GM18867 (cell line): ENCODE results near the gene ZNF43.
"Not testable (repeated sequence)": the region's sequence is repeated elsewhere in the genome, so short reads cannot be mapped to it uniquely, and the experiment has no call there.

Source experiments
- ATAC-seq: cut with Tn5 transposase; IDR thresholded peaks from one replicate; pipeline ENCODE4 v1.9.1; 2021; ENCODE audit warnings: mild to moderate bottlenecking, moderate library complexity; ENCODE audit not compliant: unreplicated experiment

ZNF43 gene

GRCh38 chr19:21835810-21836444 lies at the start of gene ZNF43:
Gene ZNF43, minus strand, starts transcription at chr19:21836182. Its CDS starts 144 bp downstream, at chr19:21836038.
- peak; percentile 95 for ATAC-seq

- not testable (repeated sequence) for ATAC-seq
Observed at GRCh38 chr19:21885516-21885915, 49.5 kb upstream of the ZNF43 start.

- ATAC-seq = not testable (repeated sequence)
Observed at GRCh38 chr19:21884786-21885185, 48.8 kb upstream of the ZNF43 start.

- no peak for ATAC-seq
Observed at GRCh38 chr19:21883516-21883915, 47.5 kb upstream of the ZNF43 start.

DNA sequence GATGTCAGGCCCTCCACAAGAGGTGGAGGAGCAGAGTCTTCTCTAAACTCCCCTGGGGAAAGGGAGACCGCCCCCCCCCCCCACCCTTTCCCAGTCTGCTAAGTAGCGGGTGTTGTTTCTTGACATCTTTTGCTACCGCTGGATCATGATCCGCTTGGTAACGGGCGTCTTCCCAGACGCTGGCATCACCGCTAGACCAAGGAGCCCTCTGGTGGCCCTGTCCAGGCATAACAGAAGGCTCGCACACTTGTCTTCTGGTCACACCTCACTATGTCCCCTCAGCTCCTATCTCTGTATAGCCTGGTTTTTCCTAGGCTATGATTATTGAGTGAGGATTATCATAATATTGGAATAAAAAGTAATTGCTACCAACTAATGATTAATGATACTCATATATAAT lies 44.8 kb upstream of the ZNF43 start:
- ATAC-seq = not testable (repeated sequence)

DNA sequence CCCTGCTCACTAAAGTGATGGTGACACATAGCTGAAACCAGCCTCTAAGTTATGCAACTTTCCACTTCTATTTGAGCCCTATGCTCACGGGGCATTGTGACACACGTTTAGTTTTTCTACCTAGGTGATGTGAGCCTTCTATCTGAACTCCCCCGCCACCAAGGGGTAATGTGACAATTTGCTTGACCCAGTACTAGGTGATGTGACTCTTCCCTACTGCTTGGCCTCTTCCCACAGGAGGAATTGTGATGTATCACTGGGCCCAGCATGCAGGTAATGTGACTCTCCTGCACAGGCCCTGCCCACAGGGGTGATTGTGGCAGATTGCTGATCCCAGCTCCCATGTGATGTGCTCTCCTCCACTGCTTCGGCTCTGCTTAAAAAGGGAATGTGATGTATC lies 42.7 kb upstream of the ZNF43 start:
- no peak for ATAC-seq

GRCh38 chr19:21877976-21878375 lies 42.0 kb upstream of the ZNF43 start:
- no peak for ATAC-seq

GRCh38 chr19:21876608-21877007 lies 40.6 kb upstream of the ZNF43 start:
- not testable (repeated sequence) for ATAC-seq

- ATAC-seq = no peak
Observed at GRCh38 chr19:21856773-21857514, 21.0 kb upstream of the ZNF43 start.

- peak; percentile 94 for ATAC-seq
Observed at GRCh38 chr19:21851596-21852345, 15.8 kb upstream of the ZNF43 start.

DNA sequence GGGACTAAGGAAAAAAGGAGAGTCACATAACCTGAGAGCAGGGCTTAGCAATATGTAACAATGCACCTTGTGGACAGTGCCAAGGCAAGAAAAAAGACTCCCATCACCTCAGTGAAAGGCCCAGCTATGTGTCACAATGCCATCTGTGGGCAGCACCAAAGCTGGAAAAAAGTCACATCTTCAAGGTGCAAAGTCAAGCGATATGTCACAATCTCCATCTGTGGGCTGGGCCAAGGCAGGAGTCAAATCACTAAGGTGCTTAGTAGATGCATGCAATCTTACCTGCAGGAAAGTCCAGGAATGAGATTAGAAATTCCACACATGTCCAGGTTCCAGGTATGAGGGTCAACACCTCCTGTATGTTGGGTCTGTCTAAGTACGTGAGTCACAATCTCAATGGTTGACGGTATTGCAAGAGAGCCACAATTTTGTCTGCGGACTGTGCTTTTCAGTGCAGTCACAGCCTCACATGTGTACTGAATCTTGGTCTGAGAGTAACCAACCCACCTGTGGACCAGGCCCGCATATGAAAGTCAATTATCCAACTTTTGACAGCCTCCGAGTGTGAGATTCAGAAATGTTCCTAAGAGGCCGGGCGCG lies 14.8 kb upstream of the ZNF43 start:
- no peak for ATAC-seq

DNA sequence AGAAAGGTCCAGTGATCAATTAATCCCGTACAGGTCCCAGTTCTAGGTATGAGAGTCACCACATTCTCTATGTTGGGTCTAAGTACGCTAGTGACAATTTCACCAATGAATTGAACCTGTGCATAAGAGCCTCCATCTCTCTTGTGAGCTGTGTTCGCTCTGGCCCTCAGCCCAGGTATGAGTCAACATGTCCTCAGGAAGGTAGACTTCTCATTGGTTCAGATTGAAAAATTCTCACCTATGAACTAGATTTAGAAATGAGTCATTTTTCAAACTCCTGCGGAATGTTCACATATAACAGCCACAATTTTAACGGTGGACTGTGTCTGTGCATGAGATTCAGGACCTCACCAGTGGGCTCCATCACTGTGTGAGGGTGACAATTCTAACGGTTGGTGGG lies 12.7 kb upstream of the ZNF43 start:
- no peak for ATAC-seq

- no peak for ATAC-seq
Observed at GRCh38 chr19:21843081-21843480, 7.1 kb upstream of the ZNF43 start.

DNA sequence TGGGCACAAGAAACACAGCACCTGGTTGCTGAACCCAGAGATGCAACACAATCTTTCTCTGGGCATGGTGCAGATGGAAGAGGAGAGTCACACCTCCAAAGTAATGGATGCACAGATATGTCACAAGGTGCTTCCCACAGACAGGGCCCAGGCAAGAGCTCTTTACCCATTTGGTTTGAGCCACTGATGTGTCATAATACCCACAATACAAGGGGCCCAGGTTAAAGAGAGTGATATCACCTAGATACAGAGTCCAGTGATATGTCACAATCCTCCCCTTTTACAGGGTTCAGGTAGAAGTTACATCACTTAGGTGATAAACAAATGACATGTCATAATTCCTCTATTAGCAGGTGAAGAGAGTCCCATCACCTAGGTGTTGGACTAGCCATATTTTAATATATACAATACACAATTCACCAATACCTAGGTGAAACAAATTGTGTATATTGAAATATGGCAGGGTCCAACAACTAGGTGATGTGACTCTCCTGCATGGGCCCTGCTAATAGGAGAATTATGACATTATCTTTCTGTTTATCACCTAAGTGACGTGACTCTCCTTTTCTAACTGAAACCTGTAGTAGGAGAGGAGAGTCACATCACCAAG lies 5.6 kb upstream of the ZNF43 start:
- ATAC-seq = no peak

DNA sequence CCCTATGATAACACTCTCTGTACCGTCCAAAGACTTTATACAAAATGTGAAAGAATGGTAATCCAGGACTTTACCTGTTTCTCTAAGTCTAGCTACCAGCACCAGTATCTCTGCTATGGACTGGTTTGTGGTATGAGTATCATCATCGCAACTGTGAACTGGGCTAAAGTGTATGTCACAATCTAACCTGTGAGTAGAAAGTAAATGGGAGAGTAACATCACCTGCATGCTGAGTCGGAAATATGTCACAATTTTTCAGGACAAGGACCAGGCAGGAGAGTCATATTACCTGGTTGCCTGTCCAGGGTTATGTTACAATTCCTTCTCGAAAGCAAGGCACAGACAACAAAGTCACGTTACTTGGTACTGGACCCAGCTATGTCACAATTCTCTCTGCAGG lies 5.1 kb upstream of the ZNF43 start:
- no peak for ATAC-seq

GRCh38 chr19:21839976-21840375 lies 4.0 kb upstream of the ZNF43 start:
- no peak for ATAC-seq

DNA sequence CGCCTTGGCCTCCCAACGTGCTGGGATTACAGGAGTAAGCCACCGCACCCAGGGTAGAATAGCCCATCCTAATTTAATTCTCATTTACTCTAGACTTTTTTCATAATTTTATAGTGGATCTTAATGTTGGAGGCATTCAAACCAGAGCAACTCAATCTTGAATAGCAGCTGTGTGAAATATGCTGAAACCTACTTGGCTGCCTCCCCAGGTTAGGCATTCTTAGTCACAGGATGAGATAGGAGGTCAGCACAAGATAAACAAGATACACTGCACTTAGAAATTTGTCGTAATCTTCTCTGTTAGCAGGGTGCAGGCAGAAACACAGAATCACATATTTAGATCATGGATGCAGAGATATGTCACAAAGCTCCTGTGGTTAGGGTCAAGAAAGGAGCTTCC lies 2.7 kb upstream of the ZNF43 start:
- no peak for ATAC-seq

- no peak for ATAC-seq
Observed at GRCh38 chr19:21835429-21835809, 563 bp downstream of the ZNF43 start.

DNA sequence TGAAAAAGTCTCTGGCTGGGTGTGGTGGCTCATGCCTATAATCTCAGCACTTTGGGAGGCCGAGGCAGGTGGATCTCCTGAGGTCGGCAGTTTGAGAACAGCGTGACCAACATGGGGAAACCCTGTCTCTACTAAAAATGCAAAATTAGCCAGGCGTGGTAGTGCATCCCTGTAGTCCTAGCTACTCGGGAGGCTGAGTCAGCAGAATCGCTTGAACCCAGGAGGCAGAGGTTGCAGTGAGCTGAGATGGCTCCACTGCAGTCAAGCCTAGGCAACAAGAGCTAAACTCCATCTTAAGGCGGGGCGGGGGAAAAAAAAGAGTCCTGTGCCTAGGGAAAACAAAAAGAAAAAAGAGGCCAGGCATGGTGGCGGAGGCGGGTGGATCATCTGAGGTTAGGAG lies 2.2 kb downstream of the ZNF43 start:
- ATAC-seq = no peak

DNA sequence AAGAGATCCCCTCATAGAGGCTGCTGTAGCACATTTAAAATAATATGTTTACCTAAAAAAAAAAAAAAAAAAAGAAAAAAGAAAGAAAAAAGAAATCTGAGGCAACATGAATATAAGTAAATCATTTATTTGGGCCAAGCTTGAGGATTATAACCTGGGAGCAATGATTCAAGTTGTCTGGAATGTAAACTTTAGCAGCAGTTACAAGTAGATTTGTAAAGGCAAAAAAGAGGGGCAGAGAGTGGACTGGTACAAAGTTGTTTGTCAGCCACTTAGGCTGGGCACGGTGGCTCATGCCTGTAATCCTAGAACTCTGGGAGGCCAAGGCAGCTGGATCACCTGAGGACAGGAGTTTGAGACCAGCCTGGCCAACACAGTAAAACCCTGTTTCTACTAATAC lies 11.3 kb downstream of the ZNF43 start:
- no peak for ATAC-seq

DNA sequence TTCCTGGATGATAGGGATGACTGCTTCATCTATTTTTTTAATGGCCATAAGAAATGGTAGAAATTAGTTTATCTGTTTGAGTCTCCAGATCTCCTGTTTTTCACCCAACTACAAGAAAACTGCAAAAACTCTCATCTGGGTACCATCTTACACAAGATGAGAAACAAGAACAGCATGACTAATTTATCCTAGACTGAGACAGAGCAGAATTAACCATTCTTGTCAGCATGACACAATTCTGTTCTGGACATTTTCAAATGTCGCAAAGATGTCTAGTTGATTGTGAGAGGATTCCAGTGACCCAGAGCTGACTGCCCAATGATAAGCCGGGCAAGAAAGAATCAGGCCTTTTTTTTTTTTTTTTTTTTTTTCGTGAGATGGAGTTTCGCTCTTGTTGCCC lies 12.8 kb downstream of the ZNF43 start:
- ATAC-seq = no peak
